SK-N-SH (cell line): ENCODE results near the gene RBBP9.

Experiments used
- CHD2 ChIP-seq: fragments of 150-350 bp; IDR thresholded peaks from 2 replicates; pipeline ENCODE4 v1.6.1; 2018; ENCODE audit warnings: low read length; ENCODE audit not compliant: partially characterized antibody
- CTCF ChIP-seq: fragments of 200-600 bp; sonication (generic); IDR thresholded peaks from 2 replicates; pipeline ENCODE4 v1.6.1; 2017; ENCODE audit warnings: antibody characterized with exemption, mild to moderate bottlenecking, moderate library complexity
- JUND ChIP-seq: IDR thresholded peaks from 2 replicates; pipeline ENCODE4 v1.4.0; 2012
- SIN3A ChIP-seq: IDR thresholded peaks from 2 replicates; pipeline ENCODE4 v1.6.1; 2012; ENCODE audit warnings: low read depth, mild to moderate bottlenecking, low read length, moderate library complexity, borderline replicate concordance
- TAF1 ChIP-seq: IDR thresholded peaks from 2 replicates; pipeline ENCODE4 v1.6.1; 2012; ENCODE audit warnings: low read depth, mild to moderate bottlenecking, low read length, moderate library complexity, borderline replicate concordance
- ZBTB33 ChIP-seq: IDR thresholded peaks from 2 replicates; pipeline ENCODE4 v1.4.0; 2012; ENCODE audit warnings: low read depth, borderline replicate concordance

- TF ChIP-seq CTCF (no peak), TAF1 (no peak), CHD2 (no peak), SIN3A (no peak), JUND (no peak), ZBTB33 (no peak)
Observed at GRCh38 chr20:18477821-18478220, 19.2 kb downstream of the RBBP9 start.
